ENCODE data around the gene PHAX.

DNA sequence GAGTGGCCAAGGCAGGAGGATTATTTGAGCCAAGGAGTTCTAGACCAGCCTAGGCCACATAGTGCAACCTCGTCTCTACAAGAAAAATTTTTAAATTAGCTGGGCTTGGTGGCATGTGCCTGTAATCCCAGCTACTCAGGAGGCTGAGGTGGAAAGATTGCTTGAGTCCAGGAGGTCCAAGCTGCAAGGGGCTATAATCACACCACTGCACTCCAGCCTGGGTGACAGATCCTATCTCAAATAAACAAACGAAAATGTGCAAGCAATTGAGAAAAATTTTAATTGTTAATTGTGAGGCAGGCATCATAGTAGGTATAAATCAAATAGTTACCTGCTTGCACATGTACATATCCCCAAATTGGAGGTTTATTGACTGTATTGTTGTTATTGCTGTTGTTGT, 21.0 kb upstream of the PHAX start:
- TF ChIP-seq, protein P1, sequence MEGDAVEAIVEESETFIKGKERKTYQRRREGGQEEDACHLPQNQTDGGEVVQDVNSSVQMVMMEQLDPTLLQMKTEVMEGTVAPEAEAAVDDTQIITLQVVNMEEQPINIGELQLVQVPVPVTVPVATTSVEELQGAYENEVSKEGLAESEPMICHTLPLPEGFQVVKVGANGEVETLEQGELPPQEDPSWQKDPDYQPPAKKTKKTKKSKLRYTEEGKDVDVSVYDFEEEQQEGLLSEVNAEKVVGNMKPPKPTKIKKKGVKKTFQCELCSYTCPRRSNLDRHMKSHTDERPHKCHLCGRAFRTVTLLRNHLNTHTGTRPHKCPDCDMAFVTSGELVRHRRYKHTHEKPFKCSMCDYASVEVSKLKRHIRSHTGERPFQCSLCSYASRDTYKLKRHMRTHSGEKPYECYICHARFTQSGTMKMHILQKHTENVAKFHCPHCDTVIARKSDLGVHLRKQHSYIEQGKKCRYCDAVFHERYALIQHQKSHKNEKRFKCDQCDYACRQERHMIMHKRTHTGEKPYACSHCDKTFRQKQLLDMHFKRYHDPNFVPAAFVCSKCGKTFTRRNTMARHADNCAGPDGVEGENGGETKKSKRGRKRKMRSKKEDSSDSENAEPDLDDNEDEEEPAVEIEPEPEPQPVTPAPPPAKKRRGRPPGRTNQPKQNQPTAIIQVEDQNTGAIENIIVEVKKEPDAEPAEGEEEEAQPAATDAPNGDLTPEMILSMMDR (conservative IDR thresholded peaks at IDR 0.05 in 1 of 2, IDR thresholded peaks at IDR 0.05 in 1 of 2; ENCODE audit: low read depth in 1 of 2, low read length in 2 of 2), result no peak
- no peak for TF ChIP-seq EZH2 (IDR thresholded peaks at IDR 0.05; ENCODE audit: low read length, missing control alignments)

All from fibroblast of lung (primary cell).